Omental fat pad (tissue), 4 donors: Measurements from ENCODE around the gene SMARCAD1. TPM values are rescaled to one million over a fixed set of nuclear protein-coding genes. Genes with fewer than 3 reads are reported as not detected.

Experiments
- ATAC-seq: fragments of 150-250 bp; one replicate; pipeline ENCODE4 v1.9.1; 2016; ENCODE audit warnings: mild to moderate bottlenecking, moderate library complexity; ENCODE audit not compliant: low FRiP score
- DNase-seq: peaks from one replicate; pipeline ENCODE4 v3.0.0-alpha.2; 2019; ENCODE audit warnings: low spot score
- CTCF ChIP-seq, 3 donors: fragments of 450-650 bp; IDR thresholded peaks; one replicate each; pipeline ENCODE4 v1.5.1; 2016 to 2017; ENCODE audit warnings: antibody characterized with exemption in 3 of 3, mild to moderate bottlenecking in 3 of 3, moderate library complexity in 2 of 3
- total RNA-seq, 4 donors: library from RNA; depleted of rRNA; stranded (reverse); fragments of >200 nt; gene quantifications; one replicate each; pipeline ENCODE4 v1.1.0, GENCODE V29; 2016

The SMARCAD1 gene
- total RNA-seq, 4 donors from 2014 or later = 16.6 to 31.7 (median 18.9) TPM

- no peak for ATAC-seq
- no peak for DNase-seq
- no peak for TF ChIP-seq CTCF (IDR thresholded peaks at IDR 0.05)
These were observed 54.7 kb downstream of the SMARCAD1 start for GRCh38 chr4:94262163-94263016.

- ATAC-seq (no peak), DNase-seq (no peak)
- TF ChIP-seq CTCF (IDR thresholded peaks at IDR 0.05) = no peak
These were observed 59.4 kb downstream of the SMARCAD1 start for GRCh38 chr4:94267037-94267436.

- ATAC-seq = no peak
- DNase-seq = no peak
- no peak for TF ChIP-seq CTCF (IDR thresholded peaks at IDR 0.05)
These were observed 63.6 kb downstream of the SMARCAD1 start for GRCh38 chr4:94271248-94271647.

- ATAC-seq = no peak
- DNase-seq = no peak
- no peak for TF ChIP-seq CTCF (IDR thresholded peaks at IDR 0.05)
These were observed 67.2 kb downstream of the SMARCAD1 start for GRCh38 chr4:94274912-94275311.

- ATAC-seq (no peak), DNase-seq (no peak)
- TF ChIP-seq CTCF (IDR thresholded peaks at IDR 0.05) = no peak
These were observed 68.5 kb downstream of the SMARCAD1 start for GRCh38 chr4:94276204-94276603.

- ATAC-seq = no peak
- no peak for TF ChIP-seq CTCF (IDR thresholded peaks at IDR 0.05)
- DNase-seq = no peak
These were observed 69.9 kb downstream of the SMARCAD1 start for GRCh38 chr4:94277534-94277933.

- no peak for TF ChIP-seq CTCF (IDR thresholded peaks at IDR 0.05)
- ATAC-seq (no peak), DNase-seq (no peak)
These were observed 71.1 kb downstream of the SMARCAD1 start for GRCh38 chr4:94278781-94279180.
